Measurements from ENCODE around the gene SLC48A1.

GRCh38 chr12:47818467-47819137 lies 45.6 kb downstream of the SLC48A1 start:
- TF ChIP-seq NFRKB (IDR thresholded peaks at IDR 0.05) (no peak), SUZ12 (IDR thresholded peaks at IDR 0.05) (no peak), ARNT (IDR thresholded peaks at IDR 0.05) (no peak), SP1 (IDR thresholded peaks at IDR 0.05) (no peak), LEF1 (IDR thresholded peaks at IDR 0.05; ENCODE audit: borderline replicate concordance) (no peak), CTBP1 (IDR thresholded peaks at IDR 0.05; ENCODE audit: borderline replicate concordance) (no peak), FOXM1 (IDR thresholded peaks at IDR 0.05; ENCODE audit: borderline replicate concordance) (no peak), PKNOX1 (IDR thresholded peaks at IDR 0.05) (no peak), FOXA1 (IDR thresholded peaks at IDR 0.05) (no peak), ELF4 (IDR thresholded peaks at IDR 0.05) (no peak), BHLHE40 (IDR thresholded peaks at IDR 0.05; ENCODE audit: borderline replicate concordance) (no peak), HDGF (IDR thresholded peaks at IDR 0.05; ENCODE audit: borderline replicate concordance) (no peak), FOXK2 (IDR thresholded peaks at IDR 0.05) (no peak), L3MBTL2 (conservative IDR thresholded peaks at IDR 0.05) (no peak)

Data from HEK293T (cell line).